H9 (cell line): ENCODE data around the gene CDH4. TPM values are rescaled to one million over a fixed set of nuclear protein-coding genes. Genes with fewer than 3 reads are reported as not detected.

ENCODE experiments used
- DNase-seq: peaks from one replicate; pipeline ENCODE4 v3.0.0-alpha.2; 2017
- H2AFZ ChIP-seq: one replicate; pipeline ENCODE4 v1.6.1; 2013; ENCODE audit warnings: mild to moderate bottlenecking, low read length, control low read depth, moderate library complexity
- H2AK5ac ChIP-seq: 2 replicates; pipeline ENCODE4 v1.6.1; 2013; ENCODE audit warnings: low read length, control low read depth, mixed read lengths; ENCODE audit not compliant: insufficient read length
- H2BK120ac ChIP-seq: one replicate; pipeline ENCODE4 v1.6.1; 2013; ENCODE audit warnings: low read depth, mild to moderate bottlenecking, low read length, control low read depth, inconsistent platforms; ENCODE audit not compliant: poor library complexity, severe bottlenecking
- H2BK12ac ChIP-seq: 2 replicates; pipeline ENCODE4 v1.6.1; 2013; ENCODE audit warnings: low read length, control low read depth, mixed read lengths, low read depth; ENCODE audit not compliant: insufficient read length
- H2BK15ac ChIP-seq: 2 replicates; pipeline ENCODE4 v1.6.1; 2013; ENCODE audit warnings: low read depth, low read length, control low read depth
- H2BK20ac ChIP-seq: one replicate; pipeline ENCODE4 v1.6.1; 2013; ENCODE audit warnings: low read depth, mild to moderate bottlenecking, low read length, control low read depth, inconsistent platforms; ENCODE audit not compliant: poor library complexity, severe bottlenecking
- H2BK5ac ChIP-seq: 2 replicates; pipeline ENCODE4 v1.6.1; 2013; ENCODE audit warnings: low read length, control low read depth, mixed read lengths; ENCODE audit not compliant: insufficient read length
- H3K14ac ChIP-seq: 2 replicates; pipeline ENCODE4 v1.6.1; 2013; ENCODE audit warnings: low read length, control low read depth; ENCODE audit not compliant: insufficient read depth
- H3K18ac ChIP-seq: 2 replicates; pipeline ENCODE4 v1.6.1; 2013; ENCODE audit warnings: low read depth, mild to moderate bottlenecking, mixed read lengths, low read length, control low read depth; ENCODE audit not compliant: insufficient read length
- H3K23ac ChIP-seq: 2 replicates; pipeline ENCODE4 v1.6.1; 2013; ENCODE audit warnings: low read length, control low read depth, mixed read lengths, low read depth; ENCODE audit not compliant: insufficient read length
- H3K23me2 ChIP-seq: 2 replicates; pipeline ENCODE4 v1.6.1; 2013; ENCODE audit warnings: low read depth, mild to moderate bottlenecking, mixed read lengths, low read length, control low read depth; ENCODE audit not compliant: insufficient read length, poor library complexity, severe bottlenecking
- H3K27ac ChIP-seq: 2 replicates; pipeline ENCODE4 v1.5.1; 2013; ENCODE audit warnings: low read length, control low read depth, mixed read lengths, low read depth; ENCODE audit not compliant: insufficient read length
- H3K27me3 ChIP-seq: 2 replicates; pipeline ENCODE4 v1.6.1; 2013; ENCODE audit warnings: low read length, control low read depth, inconsistent platforms; ENCODE audit not compliant: insufficient read depth
- H3K4ac ChIP-seq: 2 replicates; pipeline ENCODE4 v1.6.1; 2013; ENCODE audit warnings: low read depth, mild to moderate bottlenecking, control low read depth, inconsistent platforms, low read length, moderate library complexity
- H3K4me1 ChIP-seq: 2 replicates; pipeline ENCODE4 v1.6.1; 2013; ENCODE audit warnings: low read length, control low read depth, inconsistent platforms; ENCODE audit not compliant: insufficient read depth
- H3K4me2 ChIP-seq: 2 replicates; pipeline ENCODE4 v1.6.1; 2013; ENCODE audit warnings: low read length, control low read depth, mixed read lengths; ENCODE audit not compliant: insufficient read length, insufficient read depth
- H3K56ac ChIP-seq: 2 replicates; pipeline ENCODE4 v1.6.1; 2013; ENCODE audit warnings: low read depth, mild to moderate bottlenecking, mixed read lengths, low read length, control low read depth; ENCODE audit not compliant: insufficient read length
- H3K79me1 ChIP-seq: 2 replicates; pipeline ENCODE4 v1.6.1; 2013; ENCODE audit warnings: low read depth, mild to moderate bottlenecking, moderate library complexity, low read length, control low read depth, inconsistent platforms; ENCODE audit not compliant: insufficient read depth, poor library complexity, severe bottlenecking
- H3K79me2 ChIP-seq: 2 replicates; pipeline ENCODE4 v1.6.1; 2013; ENCODE audit warnings: low read length, control low read depth, inconsistent platforms; ENCODE audit not compliant: insufficient read depth
- H3K9ac ChIP-seq: 2 replicates; pipeline ENCODE4 v1.6.1; 2013; ENCODE audit warnings: low read length, control low read depth, mixed read lengths; ENCODE audit not compliant: insufficient read length; ENCODE audit errors: extremely low read depth
- H3K9me3 ChIP-seq: one replicate; pipeline ENCODE4 v1.6.1; 2013; ENCODE audit warnings: low read depth, low read length, inconsistent platforms; ENCODE audit not compliant: control insufficient read depth
- H3T11ph ChIP-seq: one replicate; pipeline ENCODE4 v1.6.1; 2013; ENCODE audit warnings: mild to moderate bottlenecking, low read length, control low read depth, inconsistent platforms
- H4K20me1 ChIP-seq: one replicate; pipeline ENCODE4 v1.6.1; 2013; ENCODE audit not compliant: control insufficient read depth, insufficient read length, insufficient read depth
- H4K5ac ChIP-seq: 2 replicates; pipeline ENCODE4 v1.6.1; 2013; ENCODE audit warnings: low read depth, mild to moderate bottlenecking, mixed read lengths, low read length, control low read depth; ENCODE audit not compliant: insufficient read length
- H4K8ac ChIP-seq: replicated peaks from 2 replicates; pipeline ENCODE4 v1.6.1; 2013; ENCODE audit warnings: low read length, control low read depth, mixed read lengths, low read depth; ENCODE audit not compliant: insufficient read length
- H4K91ac ChIP-seq: 2 replicates; pipeline ENCODE4 v1.6.1; 2013; ENCODE audit warnings: low read depth, mild to moderate bottlenecking, moderate library complexity, mixed read lengths, low read length, control low read depth; ENCODE audit not compliant: insufficient read length
- H3K27ac Mint-ChIP-seq, 3 experiments: 2 replicates in 2 of 3; 3 replicates in 1 of 3; pipeline ENCODE4 v1.8.0; 2020 to 2021; ENCODE audit warnings: mixed read lengths in 3 of 3, mild to moderate bottlenecking in 1 of 3, moderate library complexity in 1 of 3
- H3K27me3 Mint-ChIP-seq: 2 replicates; pipeline ENCODE4 v1.8.0; 2021; ENCODE audit warnings: low read depth, mild to moderate bottlenecking, moderate library complexity, mixed read lengths
- H3K36me3 Mint-ChIP-seq, 3 experiments: 2 replicates in 2 of 3; 3 replicates in 1 of 3; pipeline ENCODE4 v1.8.0; 2020 to 2021; ENCODE audit warnings: low read depth in 3 of 3, mixed read lengths in 3 of 3; ENCODE audit not compliant: insufficient read depth in 1 of 3
- H3K4me1 Mint-ChIP-seq, 2 experiments: 2 replicates each; pipeline ENCODE4 v1.8.0; 2020; ENCODE audit warnings: mixed read lengths in 2 of 2
- H3K4me3 Mint-ChIP-seq, 2 experiments: 2 replicates in 1 of 2; 3 replicates in 1 of 2; pipeline ENCODE4 v1.8.0; 2020 to 2021; ENCODE audit warnings: mild to moderate bottlenecking in 2 of 2, mixed read lengths in 2 of 2, moderate library complexity in 1 of 2
- H3K9me3 Mint-ChIP-seq, 2 experiments: 2 replicates in 1 of 2; 3 replicates in 1 of 2; pipeline ENCODE4 v1.8.0; 2020; ENCODE audit warnings: mild to moderate bottlenecking in 2 of 2, mixed read lengths in 2 of 2, moderate library complexity in 1 of 2
- WGBS: extraction: QIAGEN DNeasy Blood & Tissue Kit; methylation state at CpG from one replicate; pipeline ENCODE4 v1.1.7; 2013; ENCODE audit warnings: missing lambda C conversion rate, low lambda C conversion rate, mixed read lengths; ENCODE audit not compliant: insufficient read length; ENCODE audit errors: extremely low coverage; 5-methylcytosine and 5-hydroxymethylcytosine counted together
- total RNA-seq: library from RNA; stranded (reverse); gene quantifications from 2 replicates; pipeline ENCODE4 v1.2.1, GENCODE V29; 2021
- TF ChIP-seq, protein P1 (sequence below): fragments of 200-600 bp; sonication (generic); conservative IDR thresholded peaks from 3 replicates; pipeline ENCODE4 v1.8.0; 2021; ENCODE audit warnings: antibody characterized with exemption, mild to moderate bottlenecking

Gene CDH4
- total RNA-seq, 1 experiment from 2014 or later: 3.0 TPM

DNA sequence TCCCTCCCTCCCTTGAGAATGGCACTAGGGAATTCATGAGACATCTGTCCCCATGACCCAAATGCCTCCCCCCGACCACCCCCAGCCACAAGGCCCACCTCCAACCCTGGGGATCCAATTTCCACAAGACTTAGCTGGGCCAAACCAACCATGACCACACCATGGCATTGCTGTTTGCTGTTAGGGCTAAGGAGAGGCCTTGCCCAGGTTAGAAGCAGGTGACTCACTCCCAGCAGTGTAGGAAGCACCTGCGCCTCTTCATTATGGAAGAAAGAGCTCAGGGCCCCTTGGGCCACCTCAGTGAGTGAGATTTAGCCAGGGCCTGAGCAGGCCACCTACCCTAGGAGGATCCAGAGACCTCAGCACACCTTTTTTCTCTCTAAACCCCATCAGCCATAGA, 475.7 kb downstream of the CDH4 start:
- no peak overlapping the region for H2AFZ ChIP-seq
- no peaks in the 10 kb centered on the region; the same call in 1 of the 2 replicates for H3K27me3 ChIP-seq
- no peak overlapping the region for H3K4me2 ChIP-seq
- WGBS: no CpG with 5 or more reads among the region's 2 CpGs
- DNase-seq: no peak
- H3K4me1 ChIP-seq: no peaks in the 10 kb centered on the region
- H3K14ac ChIP-seq: no peak overlapping the region
- Mint-ChIP-seq H3K27me3 (peaks cover 27% of the 10 kb centered on the region), H3K36me3 (no peaks in the 10 kb centered on the region; a peak in 1 of 7 replicates), H3K27ac (no peak overlapping the region), H3K9me3 (no peaks in the 10 kb centered on the region; a peak in 1 of 5 replicates), H3K4me1 (peaks cover 6 to 11% of the 10 kb centered on the region in 2 experiments), H3K4me3 (no peak overlapping the region)
- H4K5ac ChIP-seq: no peak overlapping the region
- H3K27ac ChIP-seq: no peak overlapping the region
- H3K18ac ChIP-seq: no peak overlapping the region
- no peak overlapping the region for H2BK5ac ChIP-seq
- H3K9ac ChIP-seq: no peak overlapping the region
- no peak overlapping the region for H4K91ac ChIP-seq
- no peak overlapping the region for H3T11ph ChIP-seq
- no peaks in the 10 kb centered on the region for H3K79me1 ChIP-seq
- H3K4ac ChIP-seq: no peak overlapping the region
- H2BK15ac ChIP-seq: no peak overlapping the region
- H3K23ac ChIP-seq: no peak overlapping the region
- H2BK20ac ChIP-seq: no peak overlapping the region
- no peak overlapping the region for H3K56ac ChIP-seq
- TF ChIP-seq, protein P1, sequence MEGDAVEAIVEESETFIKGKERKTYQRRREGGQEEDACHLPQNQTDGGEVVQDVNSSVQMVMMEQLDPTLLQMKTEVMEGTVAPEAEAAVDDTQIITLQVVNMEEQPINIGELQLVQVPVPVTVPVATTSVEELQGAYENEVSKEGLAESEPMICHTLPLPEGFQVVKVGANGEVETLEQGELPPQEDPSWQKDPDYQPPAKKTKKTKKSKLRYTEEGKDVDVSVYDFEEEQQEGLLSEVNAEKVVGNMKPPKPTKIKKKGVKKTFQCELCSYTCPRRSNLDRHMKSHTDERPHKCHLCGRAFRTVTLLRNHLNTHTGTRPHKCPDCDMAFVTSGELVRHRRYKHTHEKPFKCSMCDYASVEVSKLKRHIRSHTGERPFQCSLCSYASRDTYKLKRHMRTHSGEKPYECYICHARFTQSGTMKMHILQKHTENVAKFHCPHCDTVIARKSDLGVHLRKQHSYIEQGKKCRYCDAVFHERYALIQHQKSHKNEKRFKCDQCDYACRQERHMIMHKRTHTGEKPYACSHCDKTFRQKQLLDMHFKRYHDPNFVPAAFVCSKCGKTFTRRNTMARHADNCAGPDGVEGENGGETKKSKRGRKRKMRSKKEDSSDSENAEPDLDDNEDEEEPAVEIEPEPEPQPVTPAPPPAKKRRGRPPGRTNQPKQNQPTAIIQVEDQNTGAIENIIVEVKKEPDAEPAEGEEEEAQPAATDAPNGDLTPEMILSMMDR: no peak
- no peaks in the 10 kb centered on the region for H3K79me2 ChIP-seq
- no peak overlapping the region for H4K8ac ChIP-seq
- H3K23me2 ChIP-seq: no peaks in the 10 kb centered on the region
- no peaks in the 10 kb centered on the region for H3K9me3 ChIP-seq
- no peaks in the 10 kb centered on the region for H4K20me1 ChIP-seq
- H2BK120ac ChIP-seq: no peak overlapping the region
- no peak overlapping the region for H2AK5ac ChIP-seq
- H2BK12ac ChIP-seq: no peak overlapping the region
